ENCODE data around the gene EPRS1. TPM values are rescaled to one million over a fixed set of nuclear protein-coding genes. Genes with fewer than 3 reads are reported as not detected.

EPRS1 gene
- total and polyA plus RNA-seq, 9 of the 15 experiments (the other 6 are each of a cell fraction or from before 2014, with no cell fraction given): 129 to 291 (median 248) TPM

- no peaks in the 10 kb centered on the region for H3K9me1 ChIP-seq (ENCODE audit: control insufficient read depth, insufficient read depth, low read length)
- no peak overlapping the region for H3K4me2 ChIP-seq (ENCODE audit: insufficient read depth, low read length)
- no peak for TF ChIP-seq NFE2L1 (tag; IDR thresholded peaks at IDR 0.05; ENCODE audit: borderline replicate concordance, low read depth)
- TF ChIP-seq CREB3 (tag; conservative IDR thresholded peaks at IDR 0.05; ENCODE audit: low read depth): no peak
- TF ChIP-seq BHLHE40 (IDR thresholded peaks at IDR 0.05; ENCODE audit: low read length): no peak
- no peak for TF ChIP-seq SP2 (IDR thresholded peaks at IDR 0.05; ENCODE audit: extremely low read depth, low read depth, low read length, poor library complexity, severe bottlenecking)
- TF ChIP-seq MED1 (CRISPR knock-in tag; IDR thresholded peaks at IDR 0.05; ENCODE audit: borderline replicate concordance): no peak
- TF ChIP-seq ZFPM2 (CRISPR knock-in tag; IDR thresholded peaks at IDR 0.05): no peak
- no peak for TF ChIP-seq ADNP (tag; IDR thresholded peaks at IDR 0.05)
- TF ChIP-seq VEZF1 (CRISPR knock-in tag; IDR thresholded peaks at IDR 0.05): no peak
- TF ChIP-seq ARID1B (IDR thresholded peaks at IDR 0.05): no peak
- TF ChIP-seq SETDB1 (IDR thresholded peaks at IDR 0.05; ENCODE audit: low read length): no peak
- no peak for TF ChIP-seq ZC3H4 (CRISPR knock-in tag; IDR thresholded peaks at IDR 0.05; ENCODE audit: borderline replicate concordance)
- no peak for TF ChIP-seq PYGO2 (tag; IDR thresholded peaks at IDR 0.05)
- no peak for TF ChIP-seq ATF1 (CRISPR knock-in tag; IDR thresholded peaks at IDR 0.05)
- TF ChIP-seq ATF1 (tag; IDR thresholded peaks at IDR 0.05): no peak
- no peak for TF ChIP-seq MCM5 (IDR thresholded peaks at IDR 0.05; ENCODE audit: low read depth)
- TF ChIP-seq DNMT1 (IDR thresholded peaks at IDR 0.05): no peak
- TF ChIP-seq ZNF785 (CRISPR knock-in tag; IDR thresholded peaks at IDR 0.05): no peak
- no peak for TF ChIP-seq KDM4B (IDR thresholded peaks at IDR 0.05; ENCODE audit: borderline replicate concordance in 2 of 2, low read depth in 1 of 2)
- BruUV-seq (replicated peaks): no TSS peak
- H3K9ac ChIP-seq (ENCODE audit: insufficient read depth in 1 of 2, low read depth in 2 of 2, low read length in 2 of 2): no peak overlapping the region
- in situ Hi-C loops (cut with MboI) (no loop called here), intact Hi-C loops (cut with micrococcal nuclease) (no loop called here)
- H3K36me3 ChIP-seq (ENCODE audit: control insufficient read depth, insufficient read depth, low read length): peaks cover 93% of the 10 kb centered on the region
- H4K20me1 ChIP-seq (replicated peaks; ENCODE audit: control insufficient read depth, insufficient read depth, low read length): no peaks in the 10 kb centered on the region
- no peaks in the 10 kb centered on the region for H3K4me1 ChIP-seq (replicated peaks in 1 of 2; ENCODE audit: control insufficient read depth in 2 of 2, insufficient read depth in 2 of 2, low read length in 2 of 2)
- no peaks in the 10 kb centered on the region for H3K27me3 ChIP-seq (ENCODE audit: control insufficient read depth in 2 of 2, insufficient read depth in 2 of 2, low read length in 2 of 2)
- DNase-seq (ENCODE audit: extremely low read depth in 1 of 4, low spot score in 3 of 4): no peak
- CTCF ChIA-PET (ENCODE audit: low intra/inter-chr PET ratio): interaction anchor here (0.7 kb wide), 1 partner anchor 27 kb away, joined by 5 read pairs; no protein-coding TSS in a partner anchor
- no peaks in the 10 kb centered on the region for H3K9me3 ChIP-seq (replicated peaks; ENCODE audit: control insufficient read depth, insufficient read depth, low read depth, low read length)
- no peak for FAIRE-seq
- no peak overlapping the region for H3K27ac ChIP-seq (ENCODE audit: extremely low read depth, low read depth, low read length)
- H3K4me3 ChIP-seq: no peak overlapping the region
- no peak overlapping the region for H2AFZ ChIP-seq (ENCODE audit: low read depth, low read length)
- WGBS (ENCODE audit: insufficient coverage, low coverage, missing lambda C conversion rate): 91% methylated on average over 3 of the region's 3 CpGs
- H3K79me2 ChIP-seq (ENCODE audit: control insufficient read depth, insufficient read depth, low read length): no peaks in the 10 kb centered on the region
- POLR2A ChIA-PET: interaction anchor here (0.6 kb wide), 1 partner anchor 807 kb away, joined by 3 read pairs; no protein-coding TSS in a partner anchor
- no peak for ATAC-seq
These were observed 38.9 kb downstream of the EPRS1 start for GRCh38 chr1:220007438-220007837.
